Caco-2 (cell line): Measurements from ENCODE around the gene POFUT2. TPM values are rescaled to one million over a fixed set of nuclear protein-coding genes. Genes with fewer than 3 reads are reported as not detected.

ENCODE experiments used
- BruUV-seq: library from RNA; stranded (reverse); fragments of 400-500 nt; replicated peaks from 2 replicates; lab custom pipeline; 2021; lab: Mats Ljungman, UMichigan
- CTCF ChIA-PET: fragments of 300-600 bp; sonication (Branson Sonifier 250); formaldehyde crosslinking; loops from one replicate; lab custom pipeline; 2022; ENCODE audit warnings: antibody characterized with exemption; lab: Charles Lee
- POLR2A ChIA-PET: fragments of 300-600 bp; sonication (Branson Sonifier 250); formaldehyde crosslinking; loops from one replicate; lab custom pipeline; 2022; ENCODE audit warnings: antibody characterized with exemption; lab: Charles Lee
- DNase-seq, 2 experiments: peaks; one replicate each; pipeline versions ENCODE4 v3.0.0 to v3.0.0-alpha.2; 2020 to 2022
- H3K27me3 ChIP-seq: replicated peaks from 2 replicates; pipeline ENCODE4 v1.6.0; 2011; ENCODE audit warnings: low read length; ENCODE audit not compliant: control insufficient read depth, insufficient read depth
- H3K36me3 ChIP-seq: 2 replicates; pipeline ENCODE4 v1.5.1; 2011; ENCODE audit warnings: low read length; ENCODE audit not compliant: control insufficient read depth, insufficient read depth
- H3K4me1 ChIP-seq: fragments of 250-450 bp; sonication (Bioruptor Pico); 2 replicates; pipeline ENCODE4 v1.5.1; 2020; ENCODE audit warnings: mild to moderate bottlenecking
- H3K4me3 ChIP-seq: 2 replicates; pipeline ENCODE4 v1.5.1; 2011; ENCODE audit warnings: low read depth, mild to moderate bottlenecking, control low read depth, low read length
- H3K9me3 ChIP-seq: fragments of 250-450 bp; sonication (Bioruptor Pico); 2 replicates; pipeline ENCODE4 v1.5.1; 2020; ENCODE audit warnings: mild to moderate bottlenecking, moderate library complexity
- H3K27ac Mint-ChIP-seq: one replicate; pipeline ENCODE4 v1.8.0; 2022; ENCODE audit warnings: mixed read lengths; ENCODE audit not compliant: unreplicated experiment
- H3K27me3 Mint-ChIP-seq: one replicate; pipeline ENCODE4 v1.8.0; 2022; ENCODE audit warnings: mixed read lengths; ENCODE audit not compliant: insufficient read depth, unreplicated experiment
- H3K36me3 Mint-ChIP-seq: one replicate; pipeline ENCODE4 v1.8.0; 2022; ENCODE audit warnings: mild to moderate bottlenecking, mixed read lengths; ENCODE audit not compliant: insufficient read depth, unreplicated experiment
- H3K4me1 Mint-ChIP-seq: one replicate; pipeline ENCODE4 v1.8.0; 2022; ENCODE audit warnings: low read depth, mixed read lengths; ENCODE audit not compliant: unreplicated experiment
- H3K4me3 Mint-ChIP-seq: one replicate; pipeline ENCODE4 v1.8.0; 2022; ENCODE audit warnings: mild to moderate bottlenecking, moderate library complexity, mixed read lengths; ENCODE audit not compliant: unreplicated experiment
- H3K9me3 Mint-ChIP-seq: one replicate; pipeline ENCODE4 v1.8.0; 2022; ENCODE audit warnings: mixed read lengths; ENCODE audit not compliant: unreplicated experiment
- intact Hi-C: fragments of 100-400 bp; cut with micrococcal nuclease; formaldehyde crosslinking; loops from one replicate; pipeline ENCODE4 v1.10.0; 2022; ENCODE audit not compliant: unreplicated experiment
- total RNA-seq: library from RNA; stranded (reverse); gene quantifications from 2 replicates; pipeline ENCODE4 v1.2.3, GENCODE V29; 2022
- TF ChIP-seq, protein P1 (sequence below), 2 experiments: fragments of 200-600 bp in 1 of 2; IDR thresholded peaks; 1 replicate in 1 of 2; 2 replicates in 1 of 2; pipeline versions ENCODE4 v1.5.1 to v1.8.0; 2011 to 2022; ENCODE audit warnings: antibody characterized with exemption in 1 of 2, control low read depth in 1 of 2, inconsistent platforms in 1 of 2, low read depth in 1 of 2, low read length in 1 of 2, mild to moderate bottlenecking in 1 of 2, moderate library complexity in 1 of 2; ENCODE audit not compliant: insufficient read depth in 1 of 2, severe bottlenecking in 1 of 2, unreplicated experiment in 1 of 2

Gene POFUT2
- total RNA-seq, 1 experiment from 2014 or later: 32.0 TPM

DNA sequence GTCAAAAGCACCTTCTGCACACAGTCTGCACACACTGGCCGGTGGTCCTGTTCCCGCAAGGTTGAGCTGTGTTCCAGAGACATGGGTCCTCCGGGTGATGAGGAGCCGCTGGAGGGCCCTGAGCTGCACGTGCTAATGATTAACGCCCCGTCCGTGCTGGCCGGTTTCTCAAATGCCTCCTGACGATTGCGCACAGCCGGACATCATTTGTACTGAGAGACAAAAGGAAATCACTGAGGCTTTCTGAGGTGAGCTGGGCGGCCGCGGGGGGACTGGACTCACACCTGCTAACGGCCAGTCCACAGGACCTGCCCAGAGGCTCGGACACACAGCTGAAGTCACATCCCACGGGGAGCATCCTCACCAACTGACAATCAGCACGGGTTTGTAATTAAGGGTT lies 29.2 kb downstream of the POFUT2 start:
- Histone ChIP-seq H3K4me3 (no peak overlapping the region), H3K4me1 (peaks cover 29% of the 10 kb centered on the region), H3K27me3 (no peaks in the 10 kb centered on the region), H3K9me3 (no peaks in the 10 kb centered on the region), H3K36me3 (no peaks in the 10 kb centered on the region)
- Mint-ChIP-seq H3K4me3 (peak overlapping the region; percentile 63), H3K9me3 (no peaks in the 10 kb centered on the region), H3K4me1 (no peaks in the 10 kb centered on the region), H3K36me3 (peaks cover 14% of the 10 kb centered on the region), H3K27ac (no peak overlapping the region), H3K27me3 (no peaks in the 10 kb centered on the region)
- TF ChIP-seq, protein P1, sequence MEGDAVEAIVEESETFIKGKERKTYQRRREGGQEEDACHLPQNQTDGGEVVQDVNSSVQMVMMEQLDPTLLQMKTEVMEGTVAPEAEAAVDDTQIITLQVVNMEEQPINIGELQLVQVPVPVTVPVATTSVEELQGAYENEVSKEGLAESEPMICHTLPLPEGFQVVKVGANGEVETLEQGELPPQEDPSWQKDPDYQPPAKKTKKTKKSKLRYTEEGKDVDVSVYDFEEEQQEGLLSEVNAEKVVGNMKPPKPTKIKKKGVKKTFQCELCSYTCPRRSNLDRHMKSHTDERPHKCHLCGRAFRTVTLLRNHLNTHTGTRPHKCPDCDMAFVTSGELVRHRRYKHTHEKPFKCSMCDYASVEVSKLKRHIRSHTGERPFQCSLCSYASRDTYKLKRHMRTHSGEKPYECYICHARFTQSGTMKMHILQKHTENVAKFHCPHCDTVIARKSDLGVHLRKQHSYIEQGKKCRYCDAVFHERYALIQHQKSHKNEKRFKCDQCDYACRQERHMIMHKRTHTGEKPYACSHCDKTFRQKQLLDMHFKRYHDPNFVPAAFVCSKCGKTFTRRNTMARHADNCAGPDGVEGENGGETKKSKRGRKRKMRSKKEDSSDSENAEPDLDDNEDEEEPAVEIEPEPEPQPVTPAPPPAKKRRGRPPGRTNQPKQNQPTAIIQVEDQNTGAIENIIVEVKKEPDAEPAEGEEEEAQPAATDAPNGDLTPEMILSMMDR (IDR thresholded peaks at IDR 0.05; ENCODE audit: insufficient read depth in 1 of 2, low read depth in 1 of 2, low read length in 1 of 2, severe bottlenecking in 1 of 2, unreplicated experiment in 1 of 2): no peak
- no TSS peak for BruUV-seq
- DNase-seq: peak; percentile 62 to 64
- intact Hi-C loops: loop anchor here (5.0 kb wide), 1 partner anchor 634 kb away; no protein-coding TSS in a partner anchor
- POLR2A ChIA-PET: interaction anchor here (1.1 kb wide), 1 partner anchor 29 kb away, joined by 3 read pairs; the partner anchor contains the start of gene POFUT2
- CTCF ChIA-PET: interaction anchor here (0.6 to 2.3 kb wide), 9 partner anchors 12 to 370 kb away, joined by 3 to 11 read pairs (median 3); partner anchors contain the start of gene POFUT2

DNA sequence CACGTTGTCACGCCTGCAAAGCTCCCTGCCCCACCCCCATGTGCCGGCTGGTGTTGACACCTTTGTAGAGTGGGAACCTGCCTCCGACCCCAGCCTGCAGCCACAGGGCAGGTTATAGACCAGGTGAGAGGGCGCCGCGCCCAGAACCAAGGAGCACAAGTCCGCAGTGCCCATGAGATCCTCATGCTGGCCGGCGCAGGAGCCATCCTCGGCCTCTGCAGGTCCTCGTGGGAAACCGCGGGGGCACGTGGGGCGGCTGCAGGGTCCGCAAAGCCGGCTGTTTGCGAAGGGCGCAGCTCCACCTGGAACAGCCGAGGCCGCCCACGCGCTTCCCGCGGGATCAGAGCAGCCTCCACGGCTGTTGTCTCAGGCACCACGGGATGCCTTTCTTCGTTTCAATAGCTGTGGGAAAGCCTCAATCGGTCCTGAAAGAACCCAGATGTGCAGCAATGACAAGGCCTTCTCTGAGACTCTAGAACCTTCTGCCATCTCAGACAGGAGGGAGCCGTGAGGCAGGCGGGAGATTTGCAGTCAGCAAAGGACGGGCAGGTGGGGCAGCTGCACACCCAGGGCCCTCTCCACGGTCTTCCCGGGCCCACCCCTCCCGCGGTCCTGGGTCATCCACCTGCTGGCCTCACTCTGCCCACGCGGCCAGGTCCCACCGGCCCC lies 29.9 kb downstream of the POFUT2 start:
- Mint-ChIP-seq H3K9me3 (no peaks in the 10 kb centered on the region), H3K4me1 (no peaks in the 10 kb centered on the region), H3K4me3 (peak overlapping the region; percentile 63), H3K27me3 (no peaks in the 10 kb centered on the region), H3K36me3 (peaks cover 7% of the 10 kb centered on the region), H3K27ac (no peak overlapping the region)
- CTCF ChIA-PET: interaction anchor here (0.5 to 2.3 kb wide), 8 partner anchors 12 to 298 kb away, joined by 3 to 8 read pairs (median 3); no protein-coding TSS in a partner anchor
- no peaks in the 10 kb centered on the region for H3K36me3 ChIP-seq
- H3K9me3 ChIP-seq: no peaks in the 10 kb centered on the region
- no peak overlapping the region for H3K4me3 ChIP-seq
- no peak for DNase-seq
- BruUV-seq: no TSS peak
- H3K4me1 ChIP-seq: peaks cover 29% of the 10 kb centered on the region
- POLR2A ChIA-PET: interaction anchor here (0.6 kb wide), 1 partner anchor 30 kb away, joined by 6 read pairs; the partner anchor contains the start of gene POFUT2
- no peaks in the 10 kb centered on the region for H3K27me3 ChIP-seq
- TF ChIP-seq, protein P1 (IDR thresholded peaks at IDR 0.05; ENCODE audit: insufficient read depth in 1 of 2, low read depth in 1 of 2, low read length in 1 of 2, severe bottlenecking in 1 of 2, unreplicated experiment in 1 of 2): no peak
- intact Hi-C loops: loop anchor here (5.0 kb wide), 1 partner anchor 634 kb away; no protein-coding TSS in a partner anchor

DNA sequence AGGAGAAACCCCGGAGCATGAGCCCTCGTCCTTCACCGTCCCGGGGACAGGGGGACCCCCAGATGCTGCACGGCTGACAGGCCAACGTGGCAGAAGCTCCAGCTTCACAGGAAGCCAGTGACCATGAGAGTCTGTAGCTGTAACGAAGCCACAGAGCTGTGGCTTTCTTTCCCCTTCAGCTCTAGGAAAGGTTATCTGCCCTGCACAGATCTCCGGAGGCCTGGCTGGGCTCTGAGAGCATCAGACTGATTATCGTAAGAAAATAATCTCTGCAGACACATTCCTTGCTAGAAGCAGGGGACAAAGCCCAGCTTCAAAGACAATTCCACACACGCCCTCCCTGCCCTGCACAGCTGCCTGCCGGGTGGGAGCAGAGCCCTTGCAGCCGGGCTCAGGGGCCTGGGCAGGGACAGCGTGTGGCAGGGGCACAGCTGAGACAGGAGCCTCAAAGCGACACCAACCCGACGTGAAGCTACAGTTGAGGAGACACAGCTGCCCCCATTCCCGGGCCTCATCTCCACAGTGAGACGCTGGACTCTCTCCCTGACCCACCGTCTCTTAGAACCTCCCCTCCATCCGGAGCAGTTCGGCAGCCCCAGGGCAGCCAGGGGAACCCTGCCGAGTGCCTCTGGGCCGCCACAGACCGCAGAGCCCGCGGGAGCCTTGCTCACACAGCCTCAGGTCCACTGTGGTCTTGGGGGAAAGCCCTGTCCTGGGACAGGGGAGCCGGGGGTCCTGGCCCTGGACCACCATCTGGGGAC lies 30.6 kb downstream of the POFUT2 start:
- ChIA-PET CTCF (interaction anchor here (0.5 to 2.3 kb wide), 2 partner anchors 117 to 119 kb away, joined by 3 to 8 read pairs; no protein-coding TSS in a partner anchor), POLR2A (interaction anchor here (0.6 kb wide), 1 partner anchor 31 kb away, joined by 6 read pairs; the partner anchor contains the start of gene POFUT2)
- intact Hi-C loops: loop anchor here (5.0 kb wide), 1 partner anchor 635 kb away; no protein-coding TSS in a partner anchor

More for the DNA sequence above, 30.6 kb downstream of the POFUT2 start:
- Mint-ChIP-seq H3K36me3 (peaks cover 7% of the 10 kb centered on the region), H3K27me3 (no peaks in the 10 kb centered on the region), H3K9me3 (no peaks in the 10 kb centered on the region), H3K4me3 (no peak overlapping the region), H3K27ac (no peak overlapping the region), H3K4me1 (no peaks in the 10 kb centered on the region)
- H3K36me3 ChIP-seq: no peaks in the 10 kb centered on the region
- no TSS peak for BruUV-seq
- peaks cover 29% of the 10 kb centered on the region for H3K4me1 ChIP-seq
- no peak overlapping the region for H3K4me3 ChIP-seq
- no peak for DNase-seq
- H3K9me3 ChIP-seq: no peaks in the 10 kb centered on the region
- TF ChIP-seq, protein P1 (IDR thresholded peaks at IDR 0.05; ENCODE audit: insufficient read depth in 1 of 2, low read depth in 1 of 2, low read length in 1 of 2, severe bottlenecking in 1 of 2, unreplicated experiment in 1 of 2): no peak
- H3K27me3 ChIP-seq: no peaks in the 10 kb centered on the region
